Measurements from ENCODE around the gene THEM5.

GRCh38 chr1:151864411-151864810 lies 10.9 kb upstream of the THEM5 start:
- TF ChIP-seq TAF1 (IDR thresholded peaks at IDR 0.05; ENCODE audit: borderline replicate concordance, low read depth, low read length) (no peak), POLR2AphosphoS5 (IDR thresholded peaks at IDR 0.05; ENCODE audit: low read depth, low read length) (no peak), POLR2A (IDR thresholded peaks at IDR 0.05; ENCODE audit: low read depth, low read length) (no peak)

Data from GM12892 (cell line).